K562 (cell line): ENCODE results near the gene ADCY4. TPM values are rescaled to one million over a fixed set of nuclear protein-coding genes. Genes with fewer than 3 reads are reported as not detected.

Experiments
- BHLHE40 ChIP-seq: IDR thresholded peaks from 2 replicates; pipeline ENCODE4 v1.6.1; 2011; ENCODE audit warnings: low read length, improper control_type of control experiment
- DDX20 ChIP-seq: fragments of 450-650 bp; IDR thresholded peaks from 2 replicates; pipeline ENCODE4 v1.6.1; 2016; ENCODE audit warnings: missing genetic modification characterization, low read depth, mild to moderate bottlenecking, missing compliant biosample characterization, moderate library complexity
- E4F1 ChIP-seq: fragments of 250-450 bp; sonication (Bioruptor Pico); IDR thresholded peaks from 2 replicates; pipeline ENCODE4 v1.5.0; 2021; ENCODE audit warnings: mild to moderate bottlenecking, borderline replicate concordance
- IRF9 ChIP-seq: fragments of 450-650 bp; IDR thresholded peaks from 2 replicates; pipeline ENCODE4 v1.6.1; 2016; ENCODE audit warnings: missing biosample characterization, missing genetic modification characterization
- KAT2B ChIP-seq: IDR thresholded peaks from one replicate; pipeline ENCODE4 v1.6.1; 2012; ENCODE audit warnings: low read depth, mild to moderate bottlenecking, control low read depth, inconsistent platforms, low read length, moderate library complexity
- MAX ChIP-seq: sonication (generic); formaldehyde crosslinking; IDR thresholded peaks from 2 replicates; pipeline ENCODE4 v1.9.0; 2022; ENCODE audit warnings: mild to moderate bottlenecking, missing genetic modification reagents
- MCM7 ChIP-seq, 2 experiments: fragments of 450-650 bp; IDR thresholded peaks; 2 replicates each; pipeline ENCODE4 v1.6.1; 2016 to 2018
- MIER1 ChIP-seq: fragments of 450-650 bp; IDR thresholded peaks from 2 replicates; pipeline ENCODE4 v1.6.1; 2016; ENCODE audit warnings: antibody characterized with exemption, mild to moderate bottlenecking, low read depth
- MTA3 ChIP-seq: fragments of 450-650 bp; formaldehyde crosslinking; IDR thresholded peaks from 2 replicates; pipeline ENCODE4 v1.6.1; 2017; ENCODE audit warnings: mild to moderate bottlenecking, borderline replicate concordance
- TSHZ1 ChIP-seq: fragments of 250-450 bp; sonication (Bioruptor Pico); IDR thresholded peaks from 2 replicates; pipeline ENCODE4 v1.4.0; 2020; ENCODE audit warnings: mild to moderate bottlenecking, moderate library complexity
- ZC3H8 ChIP-seq: fragments of 450-650 bp; IDR thresholded peaks from 2 replicates; pipeline ENCODE4 v1.6.1; 2017
- ZNF609 ChIP-seq: sonication (generic); formaldehyde crosslinking; IDR thresholded peaks from 2 replicates; pipeline ENCODE4 v1.8.1; 2023; ENCODE audit warnings: missing genetic modification reagents, mild to moderate bottlenecking, borderline replicate concordance
- ZNF830 ChIP-seq: fragments of 250-450 bp; sonication (Bioruptor Pico); IDR thresholded peaks from 2 replicates; pipeline ENCODE4 v1.5.0; 2021; ENCODE audit warnings: mild to moderate bottlenecking
- polyA plus RNA-seq, 8 experiments: library from polyadenylated mRNA; depleted of rRNA in 4 of 8; stranded (reverse) in 5 of 8; unstranded in 3 of 8; fragments of >200 nt; fragmentation: Nextera tagmentation in 2 of 8; fragmentation: Illumina TruSeq in 1 of 8; extraction: Ambion mirVana in 2 of 8; extraction: Trizol in 1 of 8; gene quantifications; 2 replicates each; pipeline versions ENCODE4 v1.2.1 to v1.2.3, GENCODE V29; 2011 to 2014; ENCODE audit warnings: inconsistent platforms in 1 of 8, missing spikeins in 1 of 8
- total RNA-seq, 7 experiments: library from RNA; depleted of rRNA in 6 of 7; stranded (reverse); fragments of >200 nt in 6 of 7; fragmentation: Illumina TruSeq in 2 of 7; extraction: Trizol in 2 of 7; gene quantifications; 2 replicates each; pipeline versions ENCODE4 v1.2.1 to v1.2.3, GENCODE V29; 2011 to 2021; ENCODE audit warnings: low replicate concordance in 1 of 7

Gene ADCY4
- total and polyA plus RNA-seq, 9 of the 15 experiments (the other 6 are each of a cell fraction or from before 2014, with no cell fraction given): 0.04 to 0.31 (median 0.15) TPM; not detected in 2

- no peak for TF ChIP-seq ZNF609 (CRISPR knock-in tag)
- TF ChIP-seq KAT2B: no peak
- peak; percentile 75 for TF ChIP-seq MAX
- TF ChIP-seq ZC3H8: no peak
- TF ChIP-seq BHLHE40: no peak
- no peak for TF ChIP-seq TSHZ1 (CRISPR knock-in tag)
- TF ChIP-seq DDX20 (tag): no peak
- TF ChIP-seq MTA3: no peak
- TF ChIP-seq IRF9: no peak
- TF ChIP-seq MCM7 (IDR thresholded peaks at IDR 0.05): no peak
- no peak for TF ChIP-seq MIER1
- no peak for TF ChIP-seq E4F1
- TF ChIP-seq ZNF830 (CRISPR knock-in tag): no peak
Observed at GRCh38 chr14:24299255-24300191, 35.3 kb downstream of the ADCY4 start, which contains the start of the genes DHRS1 and NOP9 (continued).
